SK-N-SH (cell line): ENCODE data around the gene BABAM1. TPM values are rescaled to one million over a fixed set of nuclear protein-coding genes. Genes with fewer than 3 reads are reported as not detected.

Experiments
- CTCF ChIA-PET: fragments of 300-600, 350-600 bp; formaldehyde crosslinking; extraction: SDS; loops from one replicate; lab custom pipeline; 2021; lab: Yijun Ruan, JAX
- POLR2A ChIA-PET: fragments of 350-600 bp; sonication (Branson Sonifier 250); formaldehyde crosslinking; extraction: SDS; loops from one replicate; lab custom pipeline; 2020; ENCODE audit warnings: antibody characterized with exemption, inconsistent platforms; lab: Yijun Ruan, JAX
- DNase-seq: peaks from one replicate; pipeline ENCODE4 v3.0.0; 2012
- H2AFZ ChIP-seq: fragments of 200-600 bp; sonication (generic); 2 replicates; pipeline ENCODE4 v1.8.1; 2016; ENCODE audit warnings: antibody characterized with exemption, mild to moderate bottlenecking, low read depth
- H3F3A ChIP-seq: fragments of 200-600 bp; sonication (generic); replicated peaks from 2 replicates; pipeline ENCODE3; 2016; ENCODE audit warnings: antibody characterized with exemption, mild to moderate bottlenecking; ENCODE audit not compliant: insufficient read depth
- H3K27ac ChIP-seq, 2 experiments: fragments of 200-500 bp in 1 of 2; fragments of 200-600 bp in 1 of 2; sonication (Bioruptor generic) in 1 of 2; sonication (generic), shearing (Covaris generic) in 1 of 2; 2 replicates each; pipeline versions ENCODE4 v1.5.1 to v1.6.1; 2014 to 2016; ENCODE audit warnings: low read depth in 2 of 2, inconsistent platforms in 1 of 2, low read length in 1 of 2, mild to moderate bottlenecking in 1 of 2, mixed read lengths in 1 of 2
- H3K27me3 ChIP-seq: fragments of 200-600 bp; sonication (generic), shearing (Covaris generic); 2 replicates; pipeline ENCODE4 v1.6.1; 2016; ENCODE audit warnings: mixed run types; ENCODE audit not compliant: insufficient read depth
- H3K36me3 ChIP-seq, 2 experiments: fragments of 200-500 bp in 1 of 2; fragments of 200-600 bp in 1 of 2; sonication (Bioruptor generic) in 1 of 2; sonication (generic) in 1 of 2; replicated peaks in 1 of 2; 2 replicates each; pipeline versions ENCODE3 to v1.5.1; 2014 to 2016; ENCODE audit warnings: low read length in 1 of 2, mild to moderate bottlenecking in 1 of 2; ENCODE audit not compliant: insufficient read depth in 2 of 2, control insufficient read depth in 1 of 2
- H3K4me1 ChIP-seq, 2 experiments: fragments of 200-500 bp in 1 of 2; fragments of 200-600 bp in 1 of 2; sonication (Bioruptor generic) in 1 of 2; sonication (generic), shearing (Covaris generic) in 1 of 2; 2 replicates each; pipeline versions ENCODE4 v1.5.1 to v1.6.1; 2014 to 2016; ENCODE audit warnings: low read depth in 1 of 2, low read length in 1 of 2, mixed run types in 1 of 2; ENCODE audit not compliant: insufficient read depth in 2 of 2, control insufficient read depth in 1 of 2
- H3K4me2 ChIP-seq: fragments of 200-600 bp; sonication (generic), shearing (Covaris generic); 2 replicates; pipeline ENCODE4 v1.6.1; 2017; ENCODE audit warnings: mixed run types
- H3K4me3 ChIP-seq, 2 experiments: fragments of 200-500 bp in 1 of 2; fragments of 200-600 bp in 1 of 2; sonication (Bioruptor generic) in 1 of 2; sonication (generic), shearing (Covaris generic) in 1 of 2; 2 replicates each; pipeline versions ENCODE4 v1.5.1 to v1.8.1; 2014 to 2016; ENCODE audit warnings: low read depth in 2 of 2, inconsistent platforms in 1 of 2, low read length in 1 of 2, mild to moderate bottlenecking in 1 of 2, mixed read lengths in 1 of 2, moderate library complexity in 1 of 2
- H3K79me2 ChIP-seq: fragments of 200-600 bp; sonication (generic); 2 replicates; pipeline ENCODE4 v1.8.1; 2017; ENCODE audit warnings: mild to moderate bottlenecking; ENCODE audit not compliant: insufficient read depth
- H3K9ac ChIP-seq: fragments of 200-600 bp; sonication (generic); 2 replicates; pipeline ENCODE4 v1.6.1; 2017; ENCODE audit warnings: mixed run types
- H3K9me2 ChIP-seq: fragments of 200-600 bp; sonication (generic); 2 replicates; pipeline ENCODE4 v1.6.1; 2017; ENCODE audit warnings: mixed run types
- H3K9me3 ChIP-seq: fragments of 200-600 bp; sonication (generic); 2 replicates; pipeline ENCODE4 v1.6.1; 2017; ENCODE audit warnings: mixed run types, mild to moderate bottlenecking, moderate library complexity
- H4K20me1 ChIP-seq: fragments of 200-600 bp; sonication (generic); 2 replicates; pipeline ENCODE4 v1.6.1; 2017; ENCODE audit warnings: mild to moderate bottlenecking, mixed run types; ENCODE audit not compliant: insufficient read depth
- CHD2 ChIP-seq: fragments of 150-350 bp; IDR thresholded peaks from 2 replicates; pipeline ENCODE4 v1.6.1; 2018; ENCODE audit warnings: low read length; ENCODE audit not compliant: partially characterized antibody
- EP300 ChIP-seq, 2 experiments: IDR thresholded peaks; 2 replicates each; pipeline versions ENCODE4 v1.4.0 to v1.6.1; 2012; ENCODE audit warnings: borderline replicate concordance in 1 of 2, low read depth in 1 of 2, low read length in 1 of 2
- FOXJ3 ChIP-seq: sonication (generic); formaldehyde crosslinking; IDR thresholded peaks from 2 replicates; pipeline ENCODE4 v1.5.1; 2020; ENCODE audit warnings: mild to moderate bottlenecking, missing genetic modification reagents
- GATA2 ChIP-seq: sonication (generic); formaldehyde crosslinking; IDR thresholded peaks from 2 replicates; pipeline ENCODE4 v1.5.0; 2020; ENCODE audit warnings: mild to moderate bottlenecking, missing genetic modification reagents
- JUND ChIP-seq: IDR thresholded peaks from 2 replicates; pipeline ENCODE4 v1.4.0; 2012
- MXI1 ChIP-seq: IDR thresholded peaks from 2 replicates; pipeline ENCODE4 v1.6.1; 2012; ENCODE audit warnings: mild to moderate bottlenecking, low read depth, low read length, improper control_type of control experiment
- NFIC ChIP-seq: IDR thresholded peaks from 2 replicates; pipeline ENCODE4 v1.4.0; 2012; ENCODE audit warnings: borderline replicate concordance
- NRF1 ChIP-seq: IDR thresholded peaks from 2 replicates; pipeline ENCODE4 v1.6.1; 2012; ENCODE audit warnings: low read depth, mild to moderate bottlenecking, low read length
- PBX3 ChIP-seq: IDR thresholded peaks from 2 replicates; pipeline ENCODE4; 2012
- RAD21 ChIP-seq: IDR thresholded peaks from 2 replicates; pipeline ENCODE4 v1.6.1; 2012; ENCODE audit warnings: mild to moderate bottlenecking, low read length
- RCOR1 ChIP-seq: fragments of 150-350 bp; IDR thresholded peaks from 2 replicates; pipeline ENCODE4 v1.6.1; 2017; ENCODE audit warnings: antibody characterized with exemption, low read length
- REST ChIP-seq: IDR thresholded peaks from 2 replicates; pipeline ENCODE4 v1.6.1; 2012; ENCODE audit warnings: mild to moderate bottlenecking, low read depth, low read length, moderate library complexity
- TEAD4 ChIP-seq: IDR thresholded peaks from 2 replicates; pipeline ENCODE4 v1.4.0; 2012; ENCODE audit warnings: mild to moderate bottlenecking, borderline replicate concordance; ENCODE audit not compliant: insufficient read depth
- USF1 ChIP-seq: IDR thresholded peaks from 2 replicates; pipeline ENCODE4 v1.4.0; 2012; ENCODE audit warnings: low read depth, borderline replicate concordance
- YY1 ChIP-seq: IDR thresholded peaks from 2 replicates; pipeline ENCODE4 v1.4.0; 2012; ENCODE audit warnings: low read depth, mild to moderate bottlenecking
- WGBS: methylation state at CpG from one replicate; pipeline ENCODE4 v1.1.6; 2017; ENCODE audit warnings: low lambda C conversion rate; 5-methylcytosine and 5-hydroxymethylcytosine counted together
- polyA plus RNA-seq, 3 experiments: library from polyadenylated mRNA; depleted of rRNA; stranded (reverse); fragments of >200 nt; gene quantifications; 2 replicates each; pipeline ENCODE4 v1.2.3, GENCODE V29; 2012
- TF ChIP-seq, protein P1 (sequence below): IDR thresholded peaks from 2 replicates; pipeline ENCODE4 v1.4.0; 2012; ENCODE audit warnings: low read depth, borderline replicate concordance
- TF ChIP-seq, protein P2 (sequence below): fragments of 200-600 bp; sonication (generic); IDR thresholded peaks from 2 replicates; pipeline ENCODE4 v1.6.1; 2017; ENCODE audit warnings: antibody characterized with exemption, mild to moderate bottlenecking, moderate library complexity

The BABAM1 gene
- polyA plus RNA-seq, 1 of the 3 experiments (the other 2 are of a cell fraction): 192 TPM

- ChIA-PET POLR2A (no interaction called here), CTCF (no interaction called here)
- no peak overlapping the region for H3K9ac ChIP-seq
- H2AFZ ChIP-seq: no peak overlapping the region
- H3K9me3 ChIP-seq: no peaks in the 10 kb centered on the region
- no peaks in the 10 kb centered on the region for H3K9me2 ChIP-seq
- H3K4me1 ChIP-seq: peaks cover 0 to 5% of the 10 kb centered on the region in 2 experiments; a peak in 1 of 4 replicates
- H3K27ac ChIP-seq: no peak overlapping the region
- no peaks in the 10 kb centered on the region for H3K79me2 ChIP-seq
- no peaks in the 10 kb centered on the region for H3K27me3 ChIP-seq
- TF ChIP-seq RCOR1: no peak
- TF ChIP-seq YY1: no peak
- TF ChIP-seq NFIC: no peak
- TF ChIP-seq TEAD4: no peak
- no peak for TF ChIP-seq RAD21
- no peak for DNase-seq
- H3K4me2 ChIP-seq: no peak overlapping the region
- no peaks in the 10 kb centered on the region for H4K20me1 ChIP-seq
- H3K36me3 ChIP-seq: no peaks in the 10 kb centered on the region
- WGBS: 89% methylated on average over 5 of the region's 11 CpGs
- peaks cover 7% of the 10 kb centered on the region for H3F3A ChIP-seq
- no peak overlapping the region for H3K4me3 ChIP-seq
Observed at GRCh38 chr19:17286263-17286662, 19.0 kb downstream of the BABAM1 start.

DNA sequence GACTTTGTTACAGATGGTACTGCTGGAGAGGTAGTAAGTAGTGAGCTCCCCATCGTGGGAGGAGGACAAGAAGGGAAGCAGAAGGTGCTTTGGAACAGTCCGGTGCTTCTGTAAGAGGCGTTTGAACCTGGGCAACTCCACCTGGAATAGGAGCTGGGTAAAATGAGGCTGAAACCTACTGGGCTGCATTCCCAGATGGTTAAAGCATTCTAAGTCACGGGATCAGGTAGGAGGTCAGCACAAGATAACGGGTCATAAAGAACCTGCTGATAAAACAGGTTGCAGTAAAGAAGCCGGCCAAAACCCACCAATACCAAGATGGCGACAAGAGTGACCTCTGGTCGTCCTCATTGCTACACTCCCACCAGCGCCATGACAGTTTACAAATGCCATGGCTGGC is 19.5 kb downstream of the BABAM1 start:
- WGBS: 100% methylated on average over 9 of the region's 9 CpGs
- H3K9ac ChIP-seq: no peak overlapping the region
- TF ChIP-seq GATA2 (CRISPR knock-in tag) (no peak), NFIC (no peak), JUND (no peak), CHD2 (no peak), REST (no peak), NRF1 (no peak), FOXJ3 (CRISPR knock-in tag) (no peak), TEAD4 (no peak), EP300 (IDR thresholded peaks at IDR 0.05; ENCODE audit: borderline replicate concordance in 1 of 2, low read depth in 1 of 2, low read length in 1 of 2) (no peak), USF1 (no peak), RCOR1 (no peak), PBX3 (no peak), MXI1 (no peak)
- TF ChIP-seq, protein P1, sequence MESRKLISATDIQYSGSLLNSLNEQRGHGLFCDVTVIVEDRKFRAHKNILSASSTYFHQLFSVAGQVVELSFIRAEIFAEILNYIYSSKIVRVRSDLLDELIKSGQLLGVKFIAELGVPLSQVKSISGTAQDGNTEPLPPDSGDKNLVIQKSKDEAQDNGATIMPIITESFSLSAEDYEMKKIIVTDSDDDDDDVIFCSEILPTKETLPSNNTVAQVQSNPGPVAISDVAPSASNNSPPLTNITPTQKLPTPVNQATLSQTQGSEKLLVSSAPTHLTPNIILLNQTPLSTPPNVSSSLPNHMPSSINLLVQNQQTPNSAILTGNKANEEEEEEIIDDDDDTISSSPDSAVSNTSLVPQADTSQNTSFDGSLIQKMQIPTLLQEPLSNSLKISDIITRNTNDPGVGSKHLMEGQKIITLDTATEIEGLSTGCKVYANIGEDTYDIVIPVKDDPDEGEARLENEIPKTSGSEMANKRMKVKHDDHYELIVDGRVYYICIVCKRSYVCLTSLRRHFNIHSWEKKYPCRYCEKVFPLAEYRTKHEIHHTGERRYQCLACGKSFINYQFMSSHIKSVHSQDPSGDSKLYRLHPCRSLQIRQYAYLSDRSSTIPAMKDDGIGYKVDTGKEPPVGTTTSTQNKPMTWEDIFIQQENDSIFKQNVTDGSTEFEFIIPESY: no peak
- TF ChIP-seq, protein P2, sequence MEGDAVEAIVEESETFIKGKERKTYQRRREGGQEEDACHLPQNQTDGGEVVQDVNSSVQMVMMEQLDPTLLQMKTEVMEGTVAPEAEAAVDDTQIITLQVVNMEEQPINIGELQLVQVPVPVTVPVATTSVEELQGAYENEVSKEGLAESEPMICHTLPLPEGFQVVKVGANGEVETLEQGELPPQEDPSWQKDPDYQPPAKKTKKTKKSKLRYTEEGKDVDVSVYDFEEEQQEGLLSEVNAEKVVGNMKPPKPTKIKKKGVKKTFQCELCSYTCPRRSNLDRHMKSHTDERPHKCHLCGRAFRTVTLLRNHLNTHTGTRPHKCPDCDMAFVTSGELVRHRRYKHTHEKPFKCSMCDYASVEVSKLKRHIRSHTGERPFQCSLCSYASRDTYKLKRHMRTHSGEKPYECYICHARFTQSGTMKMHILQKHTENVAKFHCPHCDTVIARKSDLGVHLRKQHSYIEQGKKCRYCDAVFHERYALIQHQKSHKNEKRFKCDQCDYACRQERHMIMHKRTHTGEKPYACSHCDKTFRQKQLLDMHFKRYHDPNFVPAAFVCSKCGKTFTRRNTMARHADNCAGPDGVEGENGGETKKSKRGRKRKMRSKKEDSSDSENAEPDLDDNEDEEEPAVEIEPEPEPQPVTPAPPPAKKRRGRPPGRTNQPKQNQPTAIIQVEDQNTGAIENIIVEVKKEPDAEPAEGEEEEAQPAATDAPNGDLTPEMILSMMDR: no peak

More for the DNA sequence above, 19.5 kb downstream of the BABAM1 start:
- Histone ChIP-seq H3K9me3 (no peaks in the 10 kb centered on the region), H3F3A (peaks cover 7% of the 10 kb centered on the region), H3K4me2 (no peak overlapping the region), H3K27me3 (no peaks in the 10 kb centered on the region), H3K79me2 (no peaks in the 10 kb centered on the region), H3K4me3 (no peak overlapping the region), H3K36me3 (no peaks in the 10 kb centered on the region), H2AFZ (no peak overlapping the region), H3K27ac (no peak overlapping the region), H4K20me1 (no peaks in the 10 kb centered on the region), H3K9me2 (no peaks in the 10 kb centered on the region), H3K4me1 (peaks cover 0 to 5% of the 10 kb centered on the region in 2 experiments; a peak in 1 of 4 replicates)
- ChIA-PET POLR2A (no interaction called here), CTCF (interaction anchor here (0.6 kb wide), 1 partner anchor 34 kb away, joined by 3 read pairs; no protein-coding TSS in a partner anchor)
- DNase-seq: no peak
